Tibial nerve (tissue), 4 donors: ENCODE measurements around the gene MAST2. TPM values are rescaled to one million over a fixed set of nuclear protein-coding genes. Genes with fewer than 3 reads are reported as not detected.
A peak's percentile ranks its signal among the peaks of the same experiment; 100 is the strongest.

Experiments
- DNase-seq, 2 donors: peaks; one replicate each; pipeline ENCODE4 v3.0.0-alpha.2; 2019; ENCODE audit warnings: low spot score in 2 of 2
- H3K27ac ChIP-seq, 4 donors: fragments of 200-600 bp; sonication (generic) in 3 of 4; one replicate each; pipeline ENCODE4 v1.5.1; 2017 to 2019; ENCODE audit warnings: mild to moderate bottlenecking in 1 of 4
- H3K27me3 ChIP-seq, 2 donors: fragments of 200-600 bp; sonication (generic) in 1 of 2; one replicate each; pipeline versions ENCODE4 v1.5.1 to v1.6.0; 2017 to 2019
- H3K36me3 ChIP-seq, 3 donors: fragments of 200-600 bp; sonication (generic); one replicate each; pipeline ENCODE4 v1.5.1; 2018 to 2019
- H3K4me1 ChIP-seq, 4 donors: fragments of 200-600 bp; sonication (generic) in 3 of 4; one replicate each; pipeline ENCODE4 v1.5.1; 2017 to 2019
- H3K4me3 ChIP-seq, 4 donors: fragments of 200-600 bp; sonication (generic) in 3 of 4; one replicate each; pipeline ENCODE4 v1.5.1; 2017 to 2019; ENCODE audit warnings: mild to moderate bottlenecking in 1 of 4, moderate library complexity in 1 of 4
- H3K9me3 ChIP-seq, 4 donors: fragments of 200-600 bp; sonication (generic) in 3 of 4; one replicate each; pipeline ENCODE4 v1.5.1; 2017 to 2019
- EP300 ChIP-seq, 2 donors: sonication (generic); formaldehyde crosslinking; IDR thresholded peaks; one replicate each; pipeline ENCODE4 v1.6.1; 2017; ENCODE audit warnings: antibody characterized with exemption in 2 of 2, mild to moderate bottlenecking in 1 of 2
- POLR2A ChIP-seq, 2 donors: fragments of 450-650 bp; IDR thresholded peaks; one replicate each; pipeline ENCODE4 v1.6.1; 2017; ENCODE audit warnings: antibody characterized with exemption in 2 of 2, mild to moderate bottlenecking in 2 of 2, moderate library complexity in 2 of 2
- WGBS, 2 donors: methylation state at CpG; one replicate each; pipeline ENCODE4 v1.1.5; 2018; 5-methylcytosine and 5-hydroxymethylcytosine counted together
- total RNA-seq, 4 donors: library from RNA; depleted of rRNA; stranded (reverse); fragments of >200 nt; gene quantifications; one replicate each; pipeline ENCODE4 v1.1.0, GENCODE V29; 2016
- TF ChIP-seq, protein P1 (sequence below), 5 experiments: fragments of 200-600 bp in 3 of 5; fragments of 450-650 bp in 2 of 5; sonication (generic) in 3 of 5; IDR thresholded peaks; one replicate each; pipeline ENCODE4 v1.5.1; 2016 to 2019; ENCODE audit warnings: antibody characterized with exemption in 5 of 5, mild to moderate bottlenecking in 3 of 5, moderate library complexity in 2 of 5

The MAST2 gene
- total RNA-seq, 4 donors from 2014 or later: 38.0 to 122 (median 57.1) TPM

GRCh38 chr1:46070164-46070814 lies 266.9 kb downstream of the MAST2 start:
- no peak overlapping the region for H3K27ac ChIP-seq
- TF ChIP-seq EP300 (IDR thresholded peaks at IDR 0.05): peak in 1 of 2 donors; percentile 63
- no peak for TF ChIP-seq POLR2A (IDR thresholded peaks at IDR 0.05)
- H3K4me3 ChIP-seq: no peak overlapping the region
- no peaks in the 10 kb centered on the region for H3K27me3 ChIP-seq
- H3K9me3 ChIP-seq: no peaks in the 10 kb centered on the region
- no peaks in the 10 kb centered on the region for H3K36me3 ChIP-seq
- WGBS, 2 donors: 79 to 82% methylated on average over 6 of the region's 6 CpGs
- no peaks in the 10 kb centered on the region for H3K4me1 ChIP-seq
- peak in 1 of 2 donors; percentile 6 for DNase-seq

DNA sequence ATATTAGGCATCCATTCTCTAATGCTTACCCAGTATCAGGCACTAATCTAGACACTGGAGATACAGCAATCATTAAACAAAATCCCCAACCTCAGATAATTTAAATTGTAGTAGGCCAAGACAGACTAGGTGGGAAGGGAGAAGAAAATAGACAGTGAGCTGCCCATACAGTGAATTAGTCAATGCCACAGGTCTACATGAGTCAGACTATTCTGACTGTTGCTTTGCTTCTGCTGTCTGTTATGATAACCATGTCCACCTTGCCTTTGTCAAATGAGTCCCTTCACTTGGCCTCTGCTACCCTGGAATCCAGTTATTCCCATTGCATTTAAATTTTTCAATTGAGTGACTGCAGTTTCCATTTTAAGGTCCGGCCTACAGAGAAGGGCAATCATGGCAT lies 269.6 kb downstream of the MAST2 start:
- H3K27me3 ChIP-seq: no peaks in the 10 kb centered on the region
- no peaks in the 10 kb centered on the region for H3K9me3 ChIP-seq
- H3K36me3 ChIP-seq: no peaks in the 10 kb centered on the region
- H3K4me3 ChIP-seq: no peak overlapping the region
- no peak for TF ChIP-seq EP300 (IDR thresholded peaks at IDR 0.05)
- no peak for TF ChIP-seq POLR2A (IDR thresholded peaks at IDR 0.05)
- TF ChIP-seq, protein P1, sequence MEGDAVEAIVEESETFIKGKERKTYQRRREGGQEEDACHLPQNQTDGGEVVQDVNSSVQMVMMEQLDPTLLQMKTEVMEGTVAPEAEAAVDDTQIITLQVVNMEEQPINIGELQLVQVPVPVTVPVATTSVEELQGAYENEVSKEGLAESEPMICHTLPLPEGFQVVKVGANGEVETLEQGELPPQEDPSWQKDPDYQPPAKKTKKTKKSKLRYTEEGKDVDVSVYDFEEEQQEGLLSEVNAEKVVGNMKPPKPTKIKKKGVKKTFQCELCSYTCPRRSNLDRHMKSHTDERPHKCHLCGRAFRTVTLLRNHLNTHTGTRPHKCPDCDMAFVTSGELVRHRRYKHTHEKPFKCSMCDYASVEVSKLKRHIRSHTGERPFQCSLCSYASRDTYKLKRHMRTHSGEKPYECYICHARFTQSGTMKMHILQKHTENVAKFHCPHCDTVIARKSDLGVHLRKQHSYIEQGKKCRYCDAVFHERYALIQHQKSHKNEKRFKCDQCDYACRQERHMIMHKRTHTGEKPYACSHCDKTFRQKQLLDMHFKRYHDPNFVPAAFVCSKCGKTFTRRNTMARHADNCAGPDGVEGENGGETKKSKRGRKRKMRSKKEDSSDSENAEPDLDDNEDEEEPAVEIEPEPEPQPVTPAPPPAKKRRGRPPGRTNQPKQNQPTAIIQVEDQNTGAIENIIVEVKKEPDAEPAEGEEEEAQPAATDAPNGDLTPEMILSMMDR (IDR thresholded peaks at IDR 0.05): no peak
- no peak for DNase-seq
- WGBS, 2 donors: 97 to 100% methylated on average over 1 of the region's 1 CpG
- no peaks in the 10 kb centered on the region for H3K4me1 ChIP-seq
- no peak overlapping the region for H3K27ac ChIP-seq

- no peak for DNase-seq
- Histone ChIP-seq H3K9me3 (no peaks in the 10 kb centered on the region), H3K4me1 (no peaks in the 10 kb centered on the region), H3K4me3 (no peak overlapping the region), H3K27me3 (no peaks in the 10 kb centered on the region), H3K36me3 (no peaks in the 10 kb centered on the region), H3K27ac (no peak overlapping the region)
- TF ChIP-seq, protein P1 (IDR thresholded peaks at IDR 0.05): no peak
- no peak for TF ChIP-seq POLR2A (IDR thresholded peaks at IDR 0.05)
- TF ChIP-seq EP300 (IDR thresholded peaks at IDR 0.05): no peak
- 77 to 78% methylated on average over 2 of the region's 2 CpGs for WGBS, 2 donors
Measured at GRCh38 chr1:46076343-46076742, 272.9 kb downstream of the MAST2 start.

DNA sequence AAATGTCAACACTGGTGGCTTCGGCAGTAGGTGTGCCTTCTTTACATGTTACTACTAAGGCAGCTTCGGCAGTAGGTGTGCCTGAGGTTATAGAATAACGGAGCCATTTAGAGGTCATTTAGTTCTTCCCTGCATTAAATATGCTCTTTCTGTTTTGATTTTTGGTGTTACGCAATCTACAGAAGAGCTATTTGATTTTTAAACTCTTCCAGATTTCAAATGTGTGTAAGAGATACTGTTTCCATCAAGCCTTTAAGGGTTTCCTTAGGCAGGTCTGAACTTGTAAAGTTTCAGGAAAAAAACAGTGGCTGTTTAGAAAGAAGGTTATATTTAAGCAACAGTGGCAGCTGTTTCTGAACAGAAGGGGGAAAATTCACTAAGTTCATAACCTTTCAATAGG lies 274.2 kb downstream of the MAST2 start:
- Histone ChIP-seq H3K9me3 (no peaks in the 10 kb centered on the region), H3K4me1 (no peaks in the 10 kb centered on the region), H3K4me3 (no peak overlapping the region), H3K27me3 (no peaks in the 10 kb centered on the region), H3K36me3 (no peaks in the 10 kb centered on the region), H3K27ac (no peak overlapping the region)
- WGBS, 2 donors: 91 to 94% methylated on average over 4 of the region's 4 CpGs
- TF ChIP-seq, protein P1 (IDR thresholded peaks at IDR 0.05): no peak
- TF ChIP-seq EP300 (IDR thresholded peaks at IDR 0.05): no peak
- DNase-seq: no peak

GRCh38 chr1:46080257-46080656 lies 276.8 kb downstream of the MAST2 start:
- H3K9me3 ChIP-seq: no peaks in the 10 kb centered on the region
- H3K27ac ChIP-seq: no peak overlapping the region
- H3K4me1 ChIP-seq: no peaks in the 10 kb centered on the region
- WGBS, 2 donors: 94 to 96% methylated on average over 3 of the region's 3 CpGs
- H3K36me3 ChIP-seq: no peaks in the 10 kb centered on the region
- TF ChIP-seq POLR2A (IDR thresholded peaks at IDR 0.05): no peak
- TF ChIP-seq EP300 (IDR thresholded peaks at IDR 0.05): no peak
- TF ChIP-seq, protein P1 (IDR thresholded peaks at IDR 0.05): no peak
- no peak for DNase-seq
- no peaks in the 10 kb centered on the region for H3K27me3 ChIP-seq
- no peak overlapping the region for H3K4me3 ChIP-seq
